Activated naive CD4-positive, alpha-beta T cell treated with anti-CD3 and anti-CD28 coated beads, Interleukin-2, amount 10 ng/mL, durations not matched to agents 7 days and 5 days (primary cell): ENCODE data around the gene IL25.
"Not testable (repeated sequence)": the region's sequence is repeated elsewhere in the genome, so short reads cannot be mapped to it uniquely, and the experiment has no call there.

Experiments
- CTCF ChIA-PET: fragments of 350-600 bp; sonication (Branson Sonifier 250); formaldehyde crosslinking; loops from one replicate; lab custom pipeline; 2021; ENCODE audit warnings: antibody characterized with exemption; lab: Charles Lee
- DNase-seq: peaks from one replicate; pipeline ENCODE4 v3.0.0-alpha.2; 2020
- H3K27ac Mint-ChIP-seq: one replicate; pipeline ENCODE4 v1.8.0; 2021; ENCODE audit warnings: mild to moderate bottlenecking, moderate library complexity, mixed read lengths
- H3K27me3 Mint-ChIP-seq: one replicate; pipeline ENCODE4 v1.8.0; 2021; ENCODE audit warnings: mild to moderate bottlenecking, mixed read lengths
- H3K36me3 Mint-ChIP-seq: one replicate; pipeline ENCODE4 v1.8.0; 2021; ENCODE audit warnings: mixed read lengths
- H3K4me1 Mint-ChIP-seq: one replicate; pipeline ENCODE4 v1.8.0; 2021; ENCODE audit warnings: mixed read lengths
- H3K4me3 Mint-ChIP-seq: one replicate; pipeline ENCODE4 v1.8.0; 2021; ENCODE audit warnings: mild to moderate bottlenecking, moderate library complexity, mixed read lengths
- H3K9me3 Mint-ChIP-seq: one replicate; pipeline ENCODE4 v1.8.0; 2021; ENCODE audit warnings: mixed read lengths

IL25 gene

GRCh38 chr14:23399136-23399535 is 26.5 kb downstream of the IL25 start:
- no peaks in the 10 kb centered on the region for H3K4me1 Mint-ChIP-seq
- CTCF ChIA-PET = no interaction called here
- H3K36me3 Mint-ChIP-seq = no peaks in the 10 kb centered on the region

GRCh38 chr14:23399591-23399990 is 27.0 kb downstream of the IL25 start:
- H3K4me1 Mint-ChIP-seq = no peaks in the 10 kb centered on the region
- no peaks in the 10 kb centered on the region for H3K9me3 Mint-ChIP-seq
- H3K36me3 Mint-ChIP-seq = no peaks in the 10 kb centered on the region
- no peak for DNase-seq
- CTCF ChIA-PET = no interaction called here
- H3K4me3 Mint-ChIP-seq = no peak overlapping the region
- H3K27me3 Mint-ChIP-seq = peaks cover 27% of the 10 kb centered on the region
- no peak overlapping the region for H3K27ac Mint-ChIP-seq

More at GRCh38 chr14:23399136-23399535, 26.5 kb downstream of the IL25 start:
- Mint-ChIP-seq H3K27ac (no peak overlapping the region), H3K27me3 (peaks cover 28% of the 10 kb centered on the region), H3K9me3 (no peaks in the 10 kb centered on the region), H3K4me3 (no peak overlapping the region)
- DNase-seq = no peak

- H3K27me3 Mint-ChIP-seq = peaks cover 27% of the 10 kb centered on the region
- CTCF ChIA-PET = interaction anchor here (1.1 kb wide), 1 partner anchor 21 kb away, joined by 5 read pairs; no protein-coding TSS in a partner anchor
- H3K4me1 Mint-ChIP-seq = not testable (repeated sequence)
These were observed 28.0 kb downstream of the IL25 start for GRCh38 chr14:23400496-23401149.

GRCh38 chr14:23401291-23401690 is 28.7 kb downstream of the IL25 start:
- H3K9me3 Mint-ChIP-seq = no peaks in the 10 kb centered on the region
- peaks cover 27% of the 10 kb centered on the region for H3K27me3 Mint-ChIP-seq
- no peak overlapping the region for H3K4me3 Mint-ChIP-seq
- DNase-seq = no peak
- CTCF ChIA-PET = interaction anchor here (1.1 kb wide), 1 partner anchor 21 kb away, joined by 5 read pairs; no protein-coding TSS in a partner anchor
- H3K27ac Mint-ChIP-seq = no peak overlapping the region
- no peaks in the 10 kb centered on the region for H3K4me1 Mint-ChIP-seq
- no peaks in the 10 kb centered on the region for H3K36me3 Mint-ChIP-seq

More at GRCh38 chr14:23400496-23401149, 28.0 kb downstream of the IL25 start:
- not testable (repeated sequence) for H3K27ac Mint-ChIP-seq, DNase-seq, H3K4me3 Mint-ChIP-seq, H3K36me3 Mint-ChIP-seq, H3K9me3 Mint-ChIP-seq

GRCh38 chr14:23402296-23403138 is 29.9 kb downstream of the IL25 start:
- DNase-seq = no peak
- Mint-ChIP-seq H3K4me3 (no peak overlapping the region), H3K27ac (no peak overlapping the region), H3K27me3 (peaks cover 22% of the 10 kb centered on the region), H3K9me3 (no peaks in the 10 kb centered on the region), H3K36me3 (no peaks in the 10 kb centered on the region), H3K4me1 (no peaks in the 10 kb centered on the region)
- CTCF ChIA-PET = no interaction called here

- Mint-ChIP-seq H3K4me3 (no peak overlapping the region), H3K9me3 (no peaks in the 10 kb centered on the region), H3K27ac (no peak overlapping the region), H3K4me1 (no peaks in the 10 kb centered on the region), H3K27me3 (peaks cover 17% of the 10 kb centered on the region), H3K36me3 (no peaks in the 10 kb centered on the region)
- DNase-seq = no peak
- CTCF ChIA-PET = no interaction called here
These were observed 30.5 kb downstream of the IL25 start for GRCh38 chr14:23403139-23403438.

GRCh38 chr14:23403908-23404307 is 31.3 kb downstream of the IL25 start:
- no peaks in the 10 kb centered on the region for H3K9me3 Mint-ChIP-seq
- H3K4me3 Mint-ChIP-seq = no peak overlapping the region
- DNase-seq = no peak
- H3K4me1 Mint-ChIP-seq = no peaks in the 10 kb centered on the region
- peaks cover 19% of the 10 kb centered on the region for H3K27me3 Mint-ChIP-seq
- CTCF ChIA-PET = no interaction called here
- no peaks in the 10 kb centered on the region for H3K36me3 Mint-ChIP-seq
- H3K27ac Mint-ChIP-seq = no peak overlapping the region

- CTCF ChIA-PET = no interaction called here
- H3K4me3 Mint-ChIP-seq = no peak overlapping the region
- DNase-seq = no peak
- no peaks in the 10 kb centered on the region for H3K9me3 Mint-ChIP-seq
- peaks cover 21% of the 10 kb centered on the region for H3K27me3 Mint-ChIP-seq
- no peak overlapping the region for H3K27ac Mint-ChIP-seq
- no peaks in the 10 kb centered on the region for H3K36me3 Mint-ChIP-seq
- no peaks in the 10 kb centered on the region for H3K4me1 Mint-ChIP-seq
These were observed 31.8 kb downstream of the IL25 start for GRCh38 chr14:23404331-23404900.

GRCh38 chr14:23405096-23405495 is 32.5 kb downstream of the IL25 start:
- peaks cover 15% of the 10 kb centered on the region for H3K27me3 Mint-ChIP-seq
- no peaks in the 10 kb centered on the region for H3K4me1 Mint-ChIP-seq
- no peak overlapping the region for H3K4me3 Mint-ChIP-seq
- no peak for DNase-seq
- CTCF ChIA-PET = no interaction called here
- H3K9me3 Mint-ChIP-seq = no peaks in the 10 kb centered on the region
- no peaks in the 10 kb centered on the region for H3K36me3 Mint-ChIP-seq
- no peak overlapping the region for H3K27ac Mint-ChIP-seq

- no peak overlapping the region for H3K4me3 Mint-ChIP-seq
- no peaks in the 10 kb centered on the region for H3K4me1 Mint-ChIP-seq
- peaks cover 16% of the 10 kb centered on the region for H3K27me3 Mint-ChIP-seq
- CTCF ChIA-PET = no interaction called here
- H3K27ac Mint-ChIP-seq = no peak overlapping the region
- no peak for DNase-seq
- H3K36me3 Mint-ChIP-seq = no peaks in the 10 kb centered on the region
- no peaks in the 10 kb centered on the region for H3K9me3 Mint-ChIP-seq
These were observed 33.0 kb downstream of the IL25 start for GRCh38 chr14:23405516-23406025.

GRCh38 chr14:23406244-23406643 is 33.6 kb downstream of the IL25 start:
- H3K4me3 Mint-ChIP-seq = no peak overlapping the region
- no peak overlapping the region for H3K27ac Mint-ChIP-seq
- peaks cover 23% of the 10 kb centered on the region for H3K27me3 Mint-ChIP-seq
- no peak for DNase-seq
- CTCF ChIA-PET = interaction anchor here (0.9 kb wide), 1 partner anchor 226 kb away, joined by 3 read pairs; no protein-coding TSS in a partner anchor
- H3K9me3 Mint-ChIP-seq = no peaks in the 10 kb centered on the region
- H3K36me3 Mint-ChIP-seq = no peaks in the 10 kb centered on the region
- no peaks in the 10 kb centered on the region for H3K4me1 Mint-ChIP-seq

GRCh38 chr14:23406725-23407355 is 34.2 kb downstream of the IL25 start:
- no peak overlapping the region for H3K27ac Mint-ChIP-seq
- CTCF ChIA-PET = interaction anchor here (0.9 kb wide), 1 partner anchor 225 kb away, joined by 3 read pairs; no protein-coding TSS in a partner anchor

GRCh38 chr14:23407516-23408306 is 35.1 kb downstream of the IL25 start, which contains the start of gene MYH6:
Gene MYH6 (minus strand): TSS chr14:23408273. CDS start chr14:23407223, 1,050 bp downstream.
- H3K27ac Mint-ChIP-seq = no peak within 1 kb of the TSS
- no peak within 1 kb of the TSS for H3K4me3 Mint-ChIP-seq
- H3K36me3 Mint-ChIP-seq = no peaks in the 10 kb centered on the region
- H3K4me1 Mint-ChIP-seq = no peaks in the 10 kb centered on the region
- CTCF ChIA-PET = no interaction called here
- H3K27me3 Mint-ChIP-seq = peaks cover 24% of the 10 kb centered on the region
- DNase-seq = no peak
- no peaks in the 10 kb centered on the region for H3K9me3 Mint-ChIP-seq

More at GRCh38 chr14:23406725-23407355, 34.2 kb downstream of the IL25 start:
- DNase-seq = no peak
- Mint-ChIP-seq H3K4me1 (no peaks in the 10 kb centered on the region), H3K4me3 (no peak overlapping the region), H3K36me3 (no peaks in the 10 kb centered on the region), H3K27me3 (peaks cover 21% of the 10 kb centered on the region), H3K9me3 (no peaks in the 10 kb centered on the region)
